HepG2 (cell line): Measurements from ENCODE around the gene HS6ST2. TPM values are rescaled to one million over a fixed set of nuclear protein-coding genes. Genes with fewer than 3 reads are reported as not detected.
A peak's percentile ranks its signal among the peaks of the same experiment; 100 is the strongest.

Experiments used
- AHR ChIP-seq: IDR thresholded peaks from 2 replicates; pipeline ENCODE4 v1.6.1; 2018; ENCODE audit warnings: missing genetic modification reagents, missing compliant biosample characterization
- FOSL2 ChIP-seq: sonication (generic); formaldehyde crosslinking; IDR thresholded peaks from 2 replicates; pipeline ENCODE4 v1.4.0; 2020; ENCODE audit warnings: missing genetic modification reagents
- LCORL ChIP-seq, 2 experiments: fragments of 450-650 bp in 1 of 2; sonication (generic) in 1 of 2; formaldehyde crosslinking in 1 of 2; IDR thresholded peaks; 2 replicates each; pipeline versions ENCODE4 v1.5.0 to v1.6.1; 2017 to 2020; ENCODE audit warnings: antibody characterized with exemption in 1 of 2, missing genetic modification reagents in 1 of 2
- PCBP2 ChIP-seq: fragments of 200-400 bp; formaldehyde crosslinking; optimal IDR thresholded peaks from 2 replicates; pipeline ENCODE3; 2018; ENCODE audit warnings: low read length, low read depth; ENCODE audit not compliant: poor library complexity, severe bottlenecking
- PHF20 ChIP-seq: sonication (generic); formaldehyde crosslinking; IDR thresholded peaks from 2 replicates; pipeline ENCODE4 v1.5.0; 2020; ENCODE audit warnings: mild to moderate bottlenecking, missing genetic modification reagents
- POLR2AphosphoS5 ChIP-seq: IDR thresholded peaks from 2 replicates; pipeline ENCODE4 v1.6.1; 2012; ENCODE audit warnings: low read depth, low read length
- RARG ChIP-seq: sonication (generic); formaldehyde crosslinking; IDR thresholded peaks from 2 replicates; pipeline ENCODE4 v1.4.0; 2020; ENCODE audit warnings: low read depth, mild to moderate bottlenecking, missing genetic modification reagents
- RELA ChIP-seq: sonication (generic); formaldehyde crosslinking; IDR thresholded peaks from 2 replicates; pipeline ENCODE4 v1.4.0; 2020; ENCODE audit warnings: missing genetic modification reagents
- REXO4 ChIP-seq: sonication (generic); formaldehyde crosslinking; IDR thresholded peaks from 2 replicates; pipeline ENCODE4 v1.8.0; 2022; ENCODE audit warnings: missing genetic modification reagents, mild to moderate bottlenecking, borderline replicate concordance
- SIN3B ChIP-seq: fragments of 150-350 bp; IDR thresholded peaks from 2 replicates; pipeline ENCODE4 v1.6.1; 2014; ENCODE audit warnings: low read length
- SNAPC2 ChIP-seq: sonication (generic); formaldehyde crosslinking; IDR thresholded peaks from 2 replicates; pipeline ENCODE4 v1.8.1; 2022; ENCODE audit warnings: mild to moderate bottlenecking, missing genetic modification reagents
- TAF1 ChIP-seq: sonication (generic); formaldehyde crosslinking; IDR thresholded peaks from 2 replicates; pipeline ENCODE4 v1.4.0; 2020; ENCODE audit warnings: missing genetic modification reagents
- TP53 ChIP-seq: sonication (generic); formaldehyde crosslinking; conservative IDR thresholded peaks from 2 replicates; pipeline ENCODE4 v1.4.0; 2020; ENCODE audit warnings: missing genetic modification reagents
- ZFP41 ChIP-seq: sonication (generic); formaldehyde crosslinking; IDR thresholded peaks from 2 replicates; pipeline ENCODE4 v1.4.0; 2020; ENCODE audit warnings: mild to moderate bottlenecking, missing genetic modification reagents, borderline replicate concordance
- ZNF367 ChIP-seq: sonication (generic); formaldehyde crosslinking; IDR thresholded peaks from 2 replicates; pipeline ENCODE4 v1.4.0; 2020; ENCODE audit warnings: missing genetic modification reagents, borderline replicate concordance
- ZNF451 ChIP-seq: sonication (generic); formaldehyde crosslinking; IDR thresholded peaks from 2 replicates; pipeline ENCODE4 v1.5.0; 2020; ENCODE audit warnings: mild to moderate bottlenecking, missing genetic modification reagents
- ZNF558 ChIP-seq: sonication (generic); formaldehyde crosslinking; IDR thresholded peaks from 2 replicates; pipeline ENCODE4 v1.9.0; 2022; ENCODE audit warnings: mild to moderate bottlenecking, missing genetic modification reagents, borderline replicate concordance
- ZNF713 ChIP-seq: sonication (generic); formaldehyde crosslinking; IDR thresholded peaks from 2 replicates; pipeline ENCODE4 v1.4.0; 2020; ENCODE audit warnings: mild to moderate bottlenecking, missing genetic modification reagents
- ZNF790 ChIP-seq: sonication (generic); formaldehyde crosslinking; IDR thresholded peaks from 2 replicates; pipeline ENCODE4 v1.8.0; 2022; ENCODE audit warnings: missing genetic modification reagents, mild to moderate bottlenecking, borderline replicate concordance
- polyA plus RNA-seq, 8 experiments: library from polyadenylated mRNA; depleted of rRNA in 3 of 8; stranded (reverse) in 7 of 8; unstranded in 1 of 8; fragments of >200 nt; fragmentation: Illumina TruSeq in 4 of 8; extraction: Trizol in 4 of 8; gene quantifications; 2 replicates each; pipeline versions ENCODE4 v1.2.1 to v1.2.3, GENCODE V29; 2011 to 2016; ENCODE audit warnings: low read depth in 4 of 8, missing spikeins in 1 of 8, mixed read lengths in 1 of 8; ENCODE audit not compliant: insufficient read depth in 1 of 8
- total RNA-seq, 5 experiments: library from RNA; depleted of rRNA; stranded (reverse); fragments of >200 nt; fragmentation: Illumina TruSeq; extraction: Trizol; gene quantifications; 2 replicates each; pipeline ENCODE4 v1.2.3, GENCODE V29; 2016; ENCODE audit warnings: low read depth in 1 of 5
- TF ChIP-seq, protein P1 (sequence below), 2 experiments: sonication (generic) in 1 of 2; formaldehyde crosslinking in 1 of 2; IDR thresholded peaks; 2 replicates each; pipeline versions ENCODE4 v1.5.1 to v1.6.1; 2011 to 2020; ENCODE audit warnings: borderline replicate concordance in 1 of 2, low read depth in 1 of 2, low read length in 1 of 2, mild to moderate bottlenecking in 1 of 2, missing genetic modification reagents in 1 of 2, moderate library complexity in 1 of 2
- TF ChIP-seq, protein P2 (sequence below): IDR thresholded peaks from 2 replicates; pipeline ENCODE4 v1.6.1; 2016; ENCODE audit warnings: missing biosample characterization, missing genetic modification reagents, low read depth
- TF ChIP-seq, protein P3 (sequence below): sonication (generic); formaldehyde crosslinking; IDR thresholded peaks from 2 replicates; pipeline ENCODE4 v1.5.0; 2020; ENCODE audit warnings: mild to moderate bottlenecking, missing genetic modification reagents, moderate library complexity
- TF ChIP-seq, protein P4 (sequence below): sonication (generic); formaldehyde crosslinking; IDR thresholded peaks from 2 replicates; pipeline ENCODE4 v1.8.1; 2022; ENCODE audit warnings: mild to moderate bottlenecking, missing genetic modification reagents

The HS6ST2 gene
- total and polyA plus RNA-seq, 2 of the 13 experiments (the other 11 are each of a cell fraction or from before 2014, with no cell fraction given), result 0.05 TPM; not detected in 1

DNA sequence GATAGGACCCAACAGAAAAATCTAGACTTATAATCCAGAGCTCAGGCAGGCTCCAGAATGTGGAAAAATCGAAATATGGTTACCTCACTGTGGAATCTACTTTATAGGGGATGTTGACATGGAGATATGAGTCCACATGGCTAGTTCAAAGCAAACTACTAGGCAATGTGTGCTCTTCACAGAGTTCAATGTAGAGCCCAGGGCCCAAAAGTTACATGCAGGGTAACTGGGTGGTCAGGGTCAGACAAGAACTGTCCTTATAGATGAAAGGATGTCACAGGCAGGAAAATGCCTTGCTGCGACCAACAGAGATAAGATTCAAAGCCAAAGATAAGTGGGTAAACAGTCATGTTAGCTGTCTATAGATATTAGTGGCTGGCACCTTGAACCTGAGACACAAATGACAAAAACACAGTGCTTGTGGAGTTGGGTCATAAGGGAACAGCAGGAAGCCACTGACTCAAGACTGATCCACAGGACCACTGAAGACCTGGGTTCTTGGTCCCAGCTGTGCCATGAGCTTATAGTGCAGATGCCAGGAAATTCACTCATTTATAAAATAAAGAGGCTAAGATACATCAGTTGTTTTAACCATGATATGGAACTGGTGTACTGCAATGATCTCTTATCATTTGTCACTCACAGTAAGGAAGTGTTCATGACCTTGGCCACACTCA, 367.9 kb downstream of the HS6ST2 start (continued):
- TF ChIP-seq RELA, result no peak
- TF ChIP-seq, protein P1, sequence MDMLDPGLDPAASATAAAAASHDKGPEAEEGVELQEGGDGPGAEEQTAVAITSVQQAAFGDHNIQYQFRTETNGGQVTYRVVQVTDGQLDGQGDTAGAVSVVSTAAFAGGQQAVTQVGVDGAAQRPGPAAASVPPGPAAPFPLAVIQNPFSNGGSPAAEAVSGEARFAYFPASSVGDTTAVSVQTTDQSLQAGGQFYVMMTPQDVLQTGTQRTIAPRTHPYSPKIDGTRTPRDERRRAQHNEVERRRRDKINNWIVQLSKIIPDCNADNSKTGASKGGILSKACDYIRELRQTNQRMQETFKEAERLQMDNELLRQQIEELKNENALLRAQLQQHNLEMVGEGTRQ (IDR thresholded peaks at IDR 0.05; ENCODE audit: low read depth, low read length), result no peak
- TF ChIP-seq, protein P1 (CRISPR knock-in tag; IDR thresholded peaks at IDR 0.05; ENCODE audit: borderline replicate concordance), result no peak
- no peak for TF ChIP-seq SIN3B
- TF ChIP-seq REXO4 (CRISPR knock-in tag), result no peak
- TF ChIP-seq ZFP41, result no peak
- TF ChIP-seq, protein P2, sequence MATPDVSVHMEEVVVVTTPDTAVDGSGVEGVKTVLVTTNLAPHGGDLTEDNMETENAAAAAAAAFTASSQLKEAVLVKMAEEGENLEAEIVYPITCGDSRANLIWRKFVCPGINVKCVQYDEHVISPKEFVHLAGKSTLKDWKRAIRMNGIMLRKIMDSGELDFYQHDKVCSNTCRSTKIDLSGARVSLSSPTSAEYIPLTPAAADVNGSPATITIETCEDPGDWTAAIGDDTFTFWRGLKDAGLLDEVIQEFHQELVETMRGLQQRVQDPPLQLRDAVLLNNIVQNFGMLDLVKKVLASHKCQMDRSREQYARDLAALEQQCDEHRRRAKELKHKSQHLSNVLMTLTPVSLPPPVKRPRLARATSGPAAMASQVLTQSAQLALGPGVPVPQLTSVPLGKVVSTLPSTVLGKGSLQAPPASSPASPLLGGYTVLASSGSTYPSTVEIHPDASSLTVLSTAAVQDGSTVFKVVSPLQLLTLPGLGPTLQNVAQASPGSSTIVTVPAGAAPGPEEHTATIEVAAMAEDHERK (CRISPR knock-in tag), result no peak
- no peak for TF ChIP-seq ZNF790 (CRISPR knock-in tag)
- TF ChIP-seq PHF20 (CRISPR knock-in tag), result no peak
- TF ChIP-seq RARG (CRISPR knock-in tag), result no peak
- TF ChIP-seq AHR (CRISPR knock-in tag), result no peak
- TF ChIP-seq FOSL2 (CRISPR knock-in tag), result peak; percentile 86
- TF ChIP-seq ZNF713, result no peak
- no peak for TF ChIP-seq POLR2AphosphoS5
- TF ChIP-seq, protein P3, sequence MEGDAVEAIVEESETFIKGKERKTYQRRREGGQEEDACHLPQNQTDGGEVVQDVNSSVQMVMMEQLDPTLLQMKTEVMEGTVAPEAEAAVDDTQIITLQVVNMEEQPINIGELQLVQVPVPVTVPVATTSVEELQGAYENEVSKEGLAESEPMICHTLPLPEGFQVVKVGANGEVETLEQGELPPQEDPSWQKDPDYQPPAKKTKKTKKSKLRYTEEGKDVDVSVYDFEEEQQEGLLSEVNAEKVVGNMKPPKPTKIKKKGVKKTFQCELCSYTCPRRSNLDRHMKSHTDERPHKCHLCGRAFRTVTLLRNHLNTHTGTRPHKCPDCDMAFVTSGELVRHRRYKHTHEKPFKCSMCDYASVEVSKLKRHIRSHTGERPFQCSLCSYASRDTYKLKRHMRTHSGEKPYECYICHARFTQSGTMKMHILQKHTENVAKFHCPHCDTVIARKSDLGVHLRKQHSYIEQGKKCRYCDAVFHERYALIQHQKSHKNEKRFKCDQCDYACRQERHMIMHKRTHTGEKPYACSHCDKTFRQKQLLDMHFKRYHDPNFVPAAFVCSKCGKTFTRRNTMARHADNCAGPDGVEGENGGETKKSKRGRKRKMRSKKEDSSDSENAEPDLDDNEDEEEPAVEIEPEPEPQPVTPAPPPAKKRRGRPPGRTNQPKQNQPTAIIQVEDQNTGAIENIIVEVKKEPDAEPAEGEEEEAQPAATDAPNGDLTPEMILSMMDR, result no peak
- TF ChIP-seq ZNF558 (CRISPR knock-in tag), result no peak
- TF ChIP-seq ZNF451 (CRISPR knock-in tag), result no peak
- TF ChIP-seq LCORL (IDR thresholded peaks at IDR 0.05), result peak; percentile 52; the same call in 1 of the 2 replicates
- TF ChIP-seq LCORL (CRISPR knock-in tag; IDR thresholded peaks at IDR 0.05), result peak; percentile 48; the same call in 1 of the 2 replicates
- no peak for TF ChIP-seq PCBP2
- TF ChIP-seq, protein P4, sequence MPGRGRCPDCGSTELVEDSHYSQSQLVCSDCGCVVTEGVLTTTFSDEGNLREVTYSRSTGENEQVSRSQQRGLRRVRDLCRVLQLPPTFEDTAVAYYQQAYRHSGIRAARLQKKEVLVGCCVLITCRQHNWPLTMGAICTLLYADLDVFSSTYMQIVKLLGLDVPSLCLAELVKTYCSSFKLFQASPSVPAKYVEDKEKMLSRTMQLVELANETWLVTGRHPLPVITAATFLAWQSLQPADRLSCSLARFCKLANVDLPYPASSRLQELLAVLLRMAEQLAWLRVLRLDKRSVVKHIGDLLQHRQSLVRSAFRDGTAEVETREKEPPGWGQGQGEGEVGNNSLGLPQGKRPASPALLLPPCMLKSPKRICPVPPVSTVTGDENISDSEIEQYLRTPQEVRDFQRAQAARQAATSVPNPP, result no peak
- TF ChIP-seq TP53 (CRISPR knock-in tag), result peak; percentile 60; the same call in 1 of the 2 replicates
- TF ChIP-seq SNAPC2 (CRISPR knock-in tag), result no peak
- TF ChIP-seq ZNF367, result no peak
- TF ChIP-seq TAF1, result no peak
